PC-3 (cell line): ENCODE measurements around the gene R3HDM2. TPM values are rescaled to one million over a fixed set of nuclear protein-coding genes. Genes with fewer than 3 reads are reported as not detected.

Source experiments
- ATAC-seq: fragments of 200-7000 bp; cut with Tn5 transposase; 2 replicates; pipeline ENCODE4 v1.9.1; 2020; ENCODE audit warnings: mild to moderate bottlenecking, moderate library complexity
- BruUV-seq: library from RNA; stranded (reverse); fragments of 400-500 nt; replicated peaks from 2 replicates; lab custom pipeline; 2021; lab: Mats Ljungman, UMichigan
- CTCF ChIA-PET: fragments of 300-600 bp; sonication (Branson Sonifier 250); formaldehyde crosslinking; loops from one replicate; lab custom pipeline; 2022; ENCODE audit warnings: antibody characterized with exemption; lab: Charles Lee
- POLR2A ChIA-PET: fragments of 300-600 bp; sonication (Branson Sonifier 250); formaldehyde crosslinking; loops from one replicate; lab custom pipeline; 2022; ENCODE audit warnings: antibody characterized with exemption; ENCODE audit not compliant: unreplicated experiment; lab: Charles Lee
- DNase-seq: peaks from one replicate; pipeline ENCODE4 v3.0.0-alpha.2; 2015
- H2AFZ ChIP-seq: fragments of 300-600 bp; sonication (generic); 2 replicates; pipeline ENCODE4 v1.6.0; 2016; ENCODE audit warnings: antibody characterized with exemption, low read length
- H3F3A ChIP-seq: fragments of 300-600 bp; sonication (generic); one replicate; pipeline ENCODE4 v1.6.0; 2017; ENCODE audit warnings: antibody characterized with exemption, low read length, control low read depth, mild to moderate bottlenecking; ENCODE audit not compliant: unreplicated experiment
- H3K27ac ChIP-seq: fragments of 300-600 bp; sonication (generic); 2 replicates; pipeline ENCODE4 v1.5.1; 2016; ENCODE audit warnings: mild to moderate bottlenecking, low read length
- H3K27me3 ChIP-seq: fragments of 300-600 bp; sonication (generic); 2 replicates; pipeline ENCODE4 v1.6.1; 2016; ENCODE audit warnings: low read length, mixed read lengths
- H3K36me3 ChIP-seq: fragments of 300-600 bp; sonication (generic); 2 replicates; pipeline ENCODE4 v1.6.1; 2016; ENCODE audit warnings: low read depth, mixed run types, low read length, mixed read lengths
- H3K4me1 ChIP-seq: fragments of 300-600 bp; sonication (generic); 2 replicates; pipeline ENCODE4 v1.5.1; 2016; ENCODE audit warnings: low read length; ENCODE audit not compliant: insufficient read depth
- H3K4me2 ChIP-seq: fragments of 300-600 bp; sonication (generic); 2 replicates; pipeline ENCODE4 v1.6.0; 2016; ENCODE audit warnings: low read length
- H3K4me3 ChIP-seq: fragments of 300-600 bp; sonication (generic); 2 replicates; pipeline ENCODE4 v1.5.1; 2016; ENCODE audit warnings: mild to moderate bottlenecking, low read length, mixed read lengths
- H3K79me2 ChIP-seq: fragments of 300-600 bp; sonication (generic); 2 replicates; pipeline ENCODE4 v1.6.1; 2017; ENCODE audit warnings: low read length, mixed read lengths
- H3K9ac ChIP-seq: fragments of 300-600 bp; sonication (generic); 2 replicates; pipeline ENCODE4 v1.6.0; 2016; ENCODE audit warnings: mild to moderate bottlenecking, low read length
- H3K9me2 ChIP-seq: fragments of 300-600 bp; sonication (generic); replicated peaks from 2 replicates; pipeline ENCODE4 v1.6.1; 2016; ENCODE audit warnings: mixed run types, low read length, mixed read lengths
- H3K9me3 ChIP-seq: fragments of 300-600 bp; sonication (generic); 2 replicates; pipeline ENCODE4 v1.6.1; 2016; ENCODE audit warnings: low read length, mixed read lengths
- H4K20me1 ChIP-seq: fragments of 300-600 bp; sonication (generic); 2 replicates; pipeline ENCODE4 v1.6.1; 2016; ENCODE audit warnings: low read length, mixed read lengths
- CTCF ChIP-seq: fragments of 300-600 bp; sonication (generic); conservative IDR thresholded peaks from 2 replicates; pipeline ENCODE4 v1.5.1; 2017; ENCODE audit warnings: antibody characterized with exemption, low read depth, mild to moderate bottlenecking, low read length
- EZH2 ChIP-seq: fragments of 300-600 bp; sonication (generic); IDR thresholded peaks from one replicate; pipeline ENCODE4 v1.6.1; 2017; ENCODE audit warnings: antibody characterized with exemption, mild to moderate bottlenecking, low read length; ENCODE audit not compliant: unreplicated experiment
- EZH2phosphoT487 ChIP-seq: fragments of 300-600 bp; sonication (generic); IDR thresholded peaks from 2 replicates; pipeline ENCODE4 v1.6.1; 2018; ENCODE audit warnings: mild to moderate bottlenecking, antibody characterized with exemption, low read length, borderline replicate concordance
- intact Hi-C: fragments of 100-400 bp; cut with micrococcal nuclease; formaldehyde crosslinking; loops from 2 replicates; pipeline ENCODE4 v1.9.0; 2023
- total RNA-seq: library from RNA; depleted of rRNA; stranded (reverse); fragments of >200 nt; gene quantifications from 2 replicates; pipeline ENCODE4 v1.2.3, GENCODE V29; 2014

The R3HDM2 gene
- total RNA-seq, 1 experiment from 2014 or later: 14.0 TPM

GRCh38 chr12:57469296-57470164, 38.7 kb upstream of the R3HDM2 start:
- ChIA-PET POLR2A (no interaction called here), CTCF (interaction anchor here (1.0 kb wide), 1 partner anchor 10 kb away, joined by 3 read pairs; the partner anchor contains the start of gene GLI1)
- TF ChIP-seq EZH2 (no peak), CTCF (no peak), EZH2phosphoT487 (no peak)
- H3K4me3 ChIP-seq: no peak overlapping the region
- intact Hi-C loops: no loop called here
- no peaks in the 10 kb centered on the region for H4K20me1 ChIP-seq
- BruUV-seq: no TSS peak
- H3F3A ChIP-seq: no peaks in the 10 kb centered on the region
- no peaks in the 10 kb centered on the region for H3K9me3 ChIP-seq
- no peaks in the 10 kb centered on the region for H3K79me2 ChIP-seq
- ATAC-seq (no peak), DNase-seq (no peak)
- no peaks in the 10 kb centered on the region for H3K9me2 ChIP-seq
- no peak overlapping the region for H2AFZ ChIP-seq
- H3K36me3 ChIP-seq: no peaks in the 10 kb centered on the region
- H3K9ac ChIP-seq: no peak overlapping the region
- peaks cover 77% of the 10 kb centered on the region for H3K27me3 ChIP-seq
- no peak overlapping the region for H3K27ac ChIP-seq
- H3K4me1 ChIP-seq: no peaks in the 10 kb centered on the region
- no peak overlapping the region for H3K4me2 ChIP-seq

- Histone ChIP-seq H3K9me2 (no peaks in the 10 kb centered on the region), H3K27me3 (peaks cover 66% of the 10 kb centered on the region), H3K9me3 (no peaks in the 10 kb centered on the region), H3K27ac (no peak overlapping the region), H3K79me2 (no peaks in the 10 kb centered on the region), H3K36me3 (no peaks in the 10 kb centered on the region), H4K20me1 (no peaks in the 10 kb centered on the region), H3F3A (no peaks in the 10 kb centered on the region), H3K4me1 (no peaks in the 10 kb centered on the region), H3K4me2 (no peak overlapping the region), H2AFZ (no peak overlapping the region), H3K9ac (no peak overlapping the region), H3K4me3 (no peak overlapping the region)
- DNase-seq (no peak), ATAC-seq (no peak)
- intact Hi-C loops: no loop called here
- no peak for TF ChIP-seq CTCF
- no peak for TF ChIP-seq EZH2
- TF ChIP-seq EZH2phosphoT487: no peak
- POLR2A ChIA-PET: no interaction called here
- CTCF ChIA-PET: no interaction called here
- no TSS peak for BruUV-seq
These were observed 37.1 kb upstream of the R3HDM2 start for GRCh38 chr12:57467915-57468314.

GRCh38 chr12:57467212-57467874, 36.5 kb upstream of the R3HDM2 start:
- Histone ChIP-seq H3F3A (no peaks in the 10 kb centered on the region), H2AFZ (no peak overlapping the region), H3K27me3 (peaks cover 60% of the 10 kb centered on the region), H3K27ac (no peak overlapping the region), H3K4me3 (no peak overlapping the region), H3K9me3 (no peaks in the 10 kb centered on the region), H4K20me1 (no peaks in the 10 kb centered on the region), H3K36me3 (no peaks in the 10 kb centered on the region), H3K4me2 (no peak overlapping the region), H3K79me2 (no peaks in the 10 kb centered on the region), H3K4me1 (no peaks in the 10 kb centered on the region), H3K9me2 (no peaks in the 10 kb centered on the region), H3K9ac (no peak overlapping the region)
- POLR2A ChIA-PET: no interaction called here
- no TSS peak for BruUV-seq
- ATAC-seq (no peak), DNase-seq (no peak)
- intact Hi-C loops: no loop called here
- TF ChIP-seq EZH2 (no peak), EZH2phosphoT487 (no peak), CTCF (no peak)
- CTCF ChIA-PET: no interaction called here
